ES-I3 (cell line): ENCODE results near the gene TFDP2.
"Not testable (repeated sequence)": the region's sequence is repeated elsewhere in the genome, so short reads cannot be mapped to it uniquely, and the experiment has no call there.

ENCODE experiments used
- H3K36me3 ChIP-seq: 2 replicates; pipeline ENCODE4 v1.6.1; 2013; ENCODE audit warnings: mild to moderate bottlenecking, low read length, control low read depth, moderate library complexity; ENCODE audit not compliant: insufficient read depth
- H3K4me1 ChIP-seq: 2 replicates; pipeline ENCODE4 v1.6.1; 2013; ENCODE audit warnings: mild to moderate bottlenecking, control low read depth, low read length; ENCODE audit not compliant: insufficient read depth
- H3K9ac ChIP-seq: 2 replicates; pipeline ENCODE4 v1.6.1; 2013; ENCODE audit warnings: low read depth, mild to moderate bottlenecking, low read length, moderate library complexity
- H3K9me3 ChIP-seq: 2 replicates; pipeline ENCODE4 v1.6.1; 2013; ENCODE audit warnings: mild to moderate bottlenecking, low read length, moderate library complexity; ENCODE audit not compliant: control insufficient read depth, insufficient read depth

TFDP2 gene

GRCh38 chr3:142106548-142106947 lies 42.8 kb downstream of the TFDP2 start:
- Histone ChIP-seq H3K36me3 (no peaks in the 10 kb centered on the region), H3K9ac (no peak overlapping the region), H3K9me3 (no peaks in the 10 kb centered on the region), H3K4me1 (no peaks in the 10 kb centered on the region)

- Histone ChIP-seq H3K9ac (no peak overlapping the region), H3K36me3 (no peaks in the 10 kb centered on the region), H3K4me1 (no peaks in the 10 kb centered on the region), H3K9me3 (no peaks in the 10 kb centered on the region)
These were observed 43.4 kb downstream of the TFDP2 start for GRCh38 chr3:142105991-142106390.

- Histone ChIP-seq H3K9me3 (no peaks in the 10 kb centered on the region), H3K9ac (no peak overlapping the region), H3K4me1 (no peaks in the 10 kb centered on the region), H3K36me3 (no peaks in the 10 kb centered on the region)
These were observed 44.6 kb downstream of the TFDP2 start for GRCh38 chr3:142104763-142105162.

- no peaks in the 10 kb centered on the region for H3K9me3 ChIP-seq
- H3K36me3 ChIP-seq: no peaks in the 10 kb centered on the region
- no peaks in the 10 kb centered on the region for H3K4me1 ChIP-seq
- no peak overlapping the region for H3K9ac ChIP-seq
These were observed 50.4 kb downstream of the TFDP2 start for GRCh38 chr3:142098964-142099363.

GRCh38 chr3:142097099-142097843 lies 52.1 kb downstream of the TFDP2 start:
- H3K9ac ChIP-seq: no peak overlapping the region
- no peaks in the 10 kb centered on the region for H3K36me3 ChIP-seq
- no peaks in the 10 kb centered on the region for H3K4me1 ChIP-seq
- no peaks in the 10 kb centered on the region for H3K9me3 ChIP-seq

GRCh38 chr3:142095841-142096240 lies 53.5 kb downstream of the TFDP2 start:
- no peak overlapping the region for H3K9ac ChIP-seq
- H3K4me1 ChIP-seq: no peaks in the 10 kb centered on the region
- no peaks in the 10 kb centered on the region for H3K9me3 ChIP-seq
- H3K36me3 ChIP-seq: no peaks in the 10 kb centered on the region

GRCh38 chr3:142088925-142089324 lies 60.4 kb downstream of the TFDP2 start:
- not testable (repeated sequence) for H3K9ac ChIP-seq, H3K36me3 ChIP-seq, H3K9me3 ChIP-seq, H3K4me1 ChIP-seq

GRCh38 chr3:142088522-142088921 lies 60.8 kb downstream of the TFDP2 start:
- no peaks in the 10 kb centered on the region for H3K4me1 ChIP-seq
- no peaks in the 10 kb centered on the region for H3K9me3 ChIP-seq
- no peak overlapping the region for H3K9ac ChIP-seq
- no peaks in the 10 kb centered on the region for H3K36me3 ChIP-seq

- H3K9me3 ChIP-seq: no peaks in the 10 kb centered on the region
- no peaks in the 10 kb centered on the region for H3K36me3 ChIP-seq
- no peaks in the 10 kb centered on the region for H3K4me1 ChIP-seq
- H3K9ac ChIP-seq: no peak overlapping the region
These were observed 61.7 kb downstream of the TFDP2 start for GRCh38 chr3:142087676-142088075.

- Histone ChIP-seq H3K4me1 (no peaks in the 10 kb centered on the region), H3K9me3 (no peaks in the 10 kb centered on the region), H3K9ac (no peak overlapping the region), H3K36me3 (no peaks in the 10 kb centered on the region)
These were observed 62.7 kb downstream of the TFDP2 start for GRCh38 chr3:142086581-142087090.

- no peaks in the 10 kb centered on the region for H3K9me3 ChIP-seq
- H3K36me3 ChIP-seq: no peaks in the 10 kb centered on the region
- no peaks in the 10 kb centered on the region for H3K4me1 ChIP-seq
- no peak overlapping the region for H3K9ac ChIP-seq
These were observed 68.2 kb downstream of the TFDP2 start for GRCh38 chr3:142081178-142081577.

GRCh38 chr3:142077859-142078500 lies 71.4 kb downstream of the TFDP2 start:
- no peaks in the 10 kb centered on the region for H3K4me1 ChIP-seq
- no peaks in the 10 kb centered on the region for H3K36me3 ChIP-seq
- no peaks in the 10 kb centered on the region for H3K9me3 ChIP-seq
- no peak overlapping the region for H3K9ac ChIP-seq

- Histone ChIP-seq H3K9ac (no peak overlapping the region), H3K4me1 (no peaks in the 10 kb centered on the region), H3K36me3 (no peaks in the 10 kb centered on the region), H3K9me3 (no peaks in the 10 kb centered on the region)
These were observed 72.0 kb downstream of the TFDP2 start for GRCh38 chr3:142077155-142077858.

- H3K36me3 ChIP-seq, H3K4me1 ChIP-seq, H3K9ac ChIP-seq, H3K9me3 ChIP-seq: not testable (repeated sequence)
These were observed 73.7 kb downstream of the TFDP2 start for GRCh38 chr3:142075656-142076055.

GRCh38 chr3:142072816-142073215 lies 76.5 kb downstream of the TFDP2 start:
- no peaks in the 10 kb centered on the region for H3K36me3 ChIP-seq
- H3K9me3 ChIP-seq: no peaks in the 10 kb centered on the region
- no peaks in the 10 kb centered on the region for H3K4me1 ChIP-seq
- H3K9ac ChIP-seq: no peak overlapping the region
